Fibroblast of peridontal ligament (primary cell): ENCODE data around the gene ADAMTS13.
"Not testable (repeated sequence)": the region's sequence is repeated elsewhere in the genome, so short reads cannot be mapped to it uniquely, and the experiment has no call there.

Experiments
- DNase-seq: peaks from one replicate; pipeline ENCODE4 v3.0.0-alpha.2; 2010; ENCODE audit errors: extremely low read depth

Gene ADAMTS13

GRCh38 chr9:133425049-133425632 lies 3.0 kb downstream of the ADAMTS13 start:
- no peak for DNase-seq

DNA sequence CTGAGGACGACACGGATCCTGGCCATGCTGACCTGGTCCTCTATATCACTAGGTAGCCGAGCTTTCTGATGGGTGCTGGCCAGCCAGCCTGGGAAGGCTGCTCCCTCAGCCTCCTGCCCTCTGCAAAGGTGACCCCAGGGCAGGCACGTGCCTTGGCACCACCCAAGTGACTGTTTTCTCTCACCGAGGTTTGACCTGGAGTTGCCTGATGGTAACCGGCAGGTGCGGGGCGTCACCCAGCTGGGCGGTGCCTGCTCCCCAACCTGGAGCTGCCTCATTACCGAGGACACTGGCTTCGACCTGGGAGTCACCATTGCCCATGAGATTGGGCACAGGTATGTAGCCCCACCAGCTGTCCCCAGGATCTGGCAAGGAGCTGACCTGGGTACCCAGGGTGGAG lies 3.8 kb downstream of the ADAMTS13 start:
- DNase-seq: no peak

DNA sequence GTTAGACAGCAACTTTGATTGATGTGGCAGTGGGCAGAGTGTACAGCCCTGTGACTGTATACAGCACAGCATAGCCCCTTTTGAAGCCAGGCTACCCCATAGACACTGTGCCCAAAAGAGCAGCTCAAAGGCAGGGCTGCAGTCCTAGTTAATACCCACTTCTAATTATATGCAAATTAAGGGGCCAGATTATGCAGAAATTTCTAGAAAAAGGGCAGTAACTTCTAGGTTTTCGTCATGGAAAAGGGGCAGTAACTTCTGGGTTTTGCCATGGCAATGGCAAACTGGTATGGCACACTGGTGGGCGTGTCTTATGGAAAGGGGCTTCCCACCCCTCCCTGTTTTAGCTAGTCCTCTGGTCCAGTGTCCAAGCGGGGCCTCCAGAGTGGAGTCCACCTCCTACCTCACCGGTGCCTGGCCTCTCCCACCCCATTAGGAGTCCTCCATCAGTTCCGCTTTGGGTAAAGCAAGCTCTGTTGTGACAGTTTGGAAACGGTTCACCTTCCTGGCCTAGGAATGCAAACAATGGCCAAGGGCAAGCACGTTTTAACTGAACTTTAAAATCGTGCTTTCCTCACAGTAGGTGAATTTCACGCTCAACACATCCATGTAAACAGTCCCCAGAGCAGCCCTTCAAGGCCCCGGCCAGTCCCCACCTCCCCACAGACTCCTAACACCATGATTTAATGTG lies 5.6 kb downstream of the ADAMTS13 start:
- no peak for DNase-seq

GRCh38 chr9:133428617-133429101 lies 6.5 kb downstream of the ADAMTS13 start:
- no peak for DNase-seq

GRCh38 chr9:133429214-133429613 lies 7.0 kb downstream of the ADAMTS13 start:
- no peak for DNase-seq

DNA sequence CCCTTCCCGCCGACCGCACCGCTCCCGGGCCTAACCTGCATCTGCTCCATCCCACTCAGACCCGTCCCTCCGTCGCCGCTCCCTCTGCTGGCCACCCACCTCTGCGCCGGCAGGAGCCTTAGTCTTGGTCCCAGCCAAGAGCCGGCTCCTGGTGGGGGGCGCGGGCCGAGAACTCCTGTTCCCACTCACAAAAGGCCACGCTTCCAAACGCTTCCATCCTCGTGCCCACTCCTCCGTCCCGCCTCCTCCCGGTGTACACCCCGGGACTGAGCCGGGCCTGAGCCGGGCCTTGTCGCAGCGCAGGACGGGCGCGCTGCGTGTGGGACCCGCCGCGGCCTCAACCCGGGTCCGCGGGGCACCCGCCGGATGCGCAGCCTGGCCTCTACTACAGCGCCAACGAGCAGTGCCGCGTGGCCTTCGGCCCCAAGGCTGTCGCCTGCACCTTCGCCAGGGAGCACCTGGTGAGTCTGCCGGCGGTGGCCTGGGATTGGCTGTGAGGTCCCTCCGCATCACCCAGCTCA lies 7.5 kb downstream of the ADAMTS13 start:
- DNase-seq: no peak

GRCh38 chr9:133430244-133430643 lies 8.1 kb downstream of the ADAMTS13 start:
- DNase-seq: no peak

GRCh38 chr9:133433351-133433843 lies 11.2 kb downstream of the ADAMTS13 start:
- no peak for DNase-seq

DNA sequence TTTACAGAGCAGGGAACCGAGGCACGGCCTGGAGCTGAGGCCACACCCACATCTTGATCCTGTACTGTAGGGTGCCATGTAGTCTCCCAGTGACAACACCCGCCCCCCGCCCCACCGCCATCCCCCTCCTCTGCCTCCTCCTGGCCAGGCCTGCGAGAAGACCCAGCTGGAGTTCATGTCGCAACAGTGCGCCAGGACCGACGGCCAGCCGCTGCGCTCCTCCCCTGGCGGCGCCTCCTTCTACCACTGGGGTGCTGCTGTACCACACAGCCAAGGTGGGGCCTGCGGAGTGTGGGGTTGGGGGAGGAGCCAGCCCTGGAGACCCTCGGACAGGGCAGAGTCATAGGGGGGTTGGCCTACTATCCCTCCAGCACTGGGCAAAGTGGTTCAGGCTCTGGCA lies 14.5 kb downstream of the ADAMTS13 start:
- DNase-seq: no peak

DNA sequence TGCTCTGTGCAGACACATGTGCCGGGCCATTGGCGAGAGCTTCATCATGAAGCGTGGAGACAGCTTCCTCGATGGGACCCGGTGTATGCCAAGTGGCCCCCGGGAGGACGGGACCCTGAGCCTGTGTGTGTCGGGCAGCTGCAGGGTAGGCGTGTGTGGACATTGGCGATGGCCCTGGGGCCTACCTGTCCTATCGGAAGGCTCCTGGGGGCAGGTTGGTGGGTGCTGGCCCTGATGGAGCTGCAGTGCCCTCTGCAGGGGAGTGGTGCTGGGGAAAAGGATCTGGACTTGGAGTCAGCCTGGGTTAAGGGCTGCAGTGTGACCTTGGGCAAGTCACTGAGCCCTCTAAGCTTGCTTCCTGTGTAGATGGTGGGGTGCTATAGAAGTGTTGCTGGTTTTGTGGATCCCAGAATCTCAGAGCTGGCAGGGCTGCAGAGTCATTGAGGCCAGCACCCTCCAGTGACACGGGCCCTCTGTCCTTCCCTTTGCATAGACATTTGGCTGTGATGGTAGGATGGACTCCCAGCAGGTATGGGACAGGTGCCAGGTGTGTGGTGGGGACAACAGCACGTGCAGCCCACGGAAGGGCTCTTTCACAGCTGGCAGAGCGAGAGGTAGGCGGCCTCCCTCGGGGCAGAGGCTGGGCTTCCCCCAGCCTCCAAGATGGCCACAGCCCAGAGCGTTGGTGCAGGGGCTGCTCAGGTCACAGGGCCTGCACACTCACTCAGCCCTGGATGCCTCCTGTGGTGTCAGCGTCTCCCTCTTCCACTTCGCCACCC lies 15.8 kb downstream of the ADAMTS13 start:
- DNase-seq: no peak

DNA sequence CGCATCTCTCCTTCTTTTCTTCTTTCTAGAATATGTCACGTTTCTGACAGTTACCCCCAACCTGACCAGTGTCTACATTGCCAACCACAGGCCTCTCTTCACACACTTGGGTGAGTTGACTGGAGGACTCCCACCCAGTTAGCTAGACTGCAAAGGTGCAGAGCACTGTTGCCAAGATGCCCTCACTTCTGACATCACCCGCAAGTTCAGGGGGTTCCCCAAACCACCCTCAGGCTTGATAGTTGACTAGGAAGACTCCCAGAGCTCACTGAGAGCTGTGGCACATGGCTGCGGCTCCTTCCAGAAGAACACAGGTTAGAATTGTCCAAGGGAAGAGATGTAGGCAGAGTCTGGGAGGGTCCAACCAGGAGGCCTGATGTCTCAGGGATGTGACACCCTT lies 17.2 kb downstream of the ADAMTS13 start:
- DNase-seq: no peak

- no peak for DNase-seq
Observed at GRCh38 chr9:133440874-133441273, 18.7 kb downstream of the ADAMTS13 start.

DNA sequence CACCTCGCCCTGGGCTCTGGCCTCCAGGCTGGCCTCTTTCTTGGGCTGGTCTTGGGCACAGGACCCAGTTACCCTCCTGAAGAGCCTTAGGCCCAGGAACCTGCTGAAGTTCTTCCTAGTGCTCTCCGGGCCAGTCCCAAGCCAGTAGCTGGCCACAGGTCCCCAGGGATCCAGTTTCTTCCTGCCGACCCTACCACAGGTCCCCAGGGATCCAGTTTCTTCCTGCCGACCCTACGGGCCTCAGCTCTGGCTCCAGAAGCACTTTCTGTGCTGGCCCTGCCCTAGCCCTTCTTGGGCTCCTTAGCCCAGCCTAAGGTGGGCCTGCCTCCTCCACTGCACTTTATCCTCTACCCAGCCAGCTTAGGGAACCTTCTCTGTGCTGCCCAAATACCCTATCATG lies 19.4 kb downstream of the ADAMTS13 start:
- no peak for DNase-seq

DNA sequence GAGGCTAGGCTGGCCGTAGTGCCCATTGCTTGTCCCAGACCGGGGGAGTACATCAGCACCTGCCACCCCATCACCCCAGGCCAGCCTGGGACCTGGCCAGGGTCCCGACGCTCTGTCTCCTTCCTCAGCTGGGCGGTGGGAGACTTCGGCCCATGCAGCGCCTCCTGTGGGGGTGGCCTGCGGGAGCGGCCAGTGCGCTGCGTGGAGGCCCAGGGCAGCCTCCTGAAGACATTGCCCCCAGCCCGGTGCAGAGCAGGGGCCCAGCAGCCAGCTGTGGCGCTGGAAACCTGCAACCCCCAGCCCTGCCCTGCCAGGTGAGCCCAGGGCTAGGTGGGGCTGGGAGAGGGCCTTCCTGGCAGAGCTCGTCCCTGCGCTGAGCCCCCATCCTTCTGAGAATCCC lies 21.1 kb downstream of the ADAMTS13 start:
- DNase-seq: no peak

GRCh38 chr9:133443982-133444381 lies 21.8 kb downstream of the ADAMTS13 start:
- DNase-seq: no peak

DNA sequence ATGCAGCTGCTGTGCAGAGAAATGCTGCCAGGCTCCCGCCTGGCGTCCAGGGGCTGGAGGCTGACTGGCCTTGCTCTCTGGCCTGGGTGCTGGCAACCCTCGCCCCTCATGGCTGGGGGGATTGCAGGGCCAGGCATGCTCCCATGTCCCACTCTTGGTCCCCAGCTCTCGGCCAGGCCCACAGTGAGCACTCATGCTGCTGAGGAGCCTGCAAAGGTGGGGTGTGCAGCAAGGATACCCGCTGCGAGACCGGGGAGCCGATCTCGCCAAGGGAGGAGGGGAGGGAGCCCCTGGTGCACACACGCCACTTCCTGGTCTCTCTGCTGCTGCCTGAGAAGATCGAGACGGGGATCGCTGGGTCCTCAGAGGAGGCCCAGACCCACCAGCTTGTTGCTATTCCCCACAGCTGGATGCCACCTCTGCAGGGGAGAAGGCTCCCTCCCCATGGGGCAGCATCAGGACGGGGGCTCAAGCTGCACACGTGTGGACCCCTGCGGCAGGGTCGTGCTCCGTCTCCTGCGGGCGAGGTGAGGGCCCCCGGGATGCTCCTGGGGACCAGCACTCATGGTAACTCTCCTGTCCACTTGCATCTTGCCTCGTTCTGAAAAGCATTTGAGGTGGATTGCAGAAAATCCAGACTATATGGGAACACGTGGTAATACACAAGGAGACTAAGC lies 23.3 kb downstream of the ADAMTS13 start:
- DNase-seq: no peak

GRCh38 chr9:133448487-133448972 lies 26.4 kb downstream of the ADAMTS13 start:
- no peak for DNase-seq

DNA sequence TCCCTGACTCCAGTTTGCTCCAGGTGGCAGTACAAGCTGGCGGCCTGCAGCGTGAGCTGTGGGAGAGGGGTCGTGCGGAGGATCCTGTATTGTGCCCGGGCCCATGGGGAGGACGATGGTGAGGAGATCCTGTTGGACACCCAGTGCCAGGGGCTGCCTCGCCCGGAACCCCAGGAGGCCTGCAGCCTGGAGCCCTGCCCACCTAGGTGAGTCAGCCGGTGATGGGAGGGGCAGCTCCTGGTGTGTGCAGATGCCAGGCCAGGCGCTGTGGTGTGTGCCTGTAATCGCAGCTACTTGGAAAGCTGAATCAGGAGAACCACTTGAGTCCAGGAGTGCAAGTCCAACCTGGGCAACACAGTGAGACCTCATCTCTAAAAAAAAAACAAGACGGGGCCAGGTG lies 27.6 kb downstream of the ADAMTS13 start:
- no peak for DNase-seq

GRCh38 chr9:133451865-133452264 lies 29.7 kb downstream of the ADAMTS13 start:
- not testable (repeated sequence) for DNase-seq

GRCh38 chr9:133452562-133452961 lies 30.4 kb downstream of the ADAMTS13 start:
- DNase-seq: no peak

DNA sequence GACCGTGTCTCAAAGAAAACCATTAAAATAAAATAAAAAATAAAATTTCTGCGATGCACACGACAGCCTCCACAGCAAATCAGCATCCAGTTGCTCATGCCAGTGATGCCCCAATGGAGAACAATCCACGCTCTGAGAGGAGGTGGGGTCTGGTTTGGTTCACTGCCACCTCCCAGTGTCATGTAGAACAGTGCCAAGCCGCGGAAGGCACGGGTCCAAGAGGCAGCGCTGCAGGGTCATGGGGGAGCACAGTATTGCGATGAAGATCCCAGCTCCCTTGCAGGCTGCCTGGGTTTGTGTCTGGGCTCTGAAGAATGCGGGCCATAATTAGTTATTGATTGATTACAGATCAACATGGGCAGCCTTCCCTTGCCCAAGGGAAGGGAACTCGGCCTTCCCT lies 31.5 kb downstream of the ADAMTS13 start:
- peak; percentile 27 for DNase-seq

GRCh38 chr9:133454325-133454724 lies 32.2 kb downstream of the ADAMTS13 start:
- DNase-seq: no peak
